Posterior cingulate gyrus (tissue), 11 donors: ENCODE data around the gene CEACAM19.
A peak's percentile ranks its signal among the peaks of the same experiment; 100 is the strongest.
"Not testable (repeated sequence)": the region's sequence is repeated elsewhere in the genome, so short reads cannot be mapped to it uniquely, and the experiment has no call there.

ENCODE experiments used
- DNase-seq, 10 donors: peaks; one replicate each; pipeline versions ENCODE4 v3.0.0 to v3.0.0-alpha.2; 2020 to 2021; ENCODE audit warnings: mixed read lengths in 3 of 10
- intact Hi-C: fragments of 100-400 bp; cut with DNase I; formaldehyde crosslinking; loops from one replicate; pipeline ENCODE4 v1.15.1; 2023

CEACAM19 gene

GRCh38 chr19:44668985-44669764 lies 2.1 kb upstream of the CEACAM19 start:
- DNase-seq = peak in 1 of 10 donors; percentile 32
- intact Hi-C loops = no loop called here

GRCh38 chr19:44670027-44670426 lies 1.3 kb upstream of the CEACAM19 start:
- DNase-seq = peak in 1 of 10 donors; percentile 20

GRCh38 chr19:44672226-44672625 lies 944 bp downstream of the CEACAM19 start:
- DNase-seq = peak in 1 of 10 donors; percentile 9
- intact Hi-C loops = no loop called here

More at GRCh38 chr19:44670027-44670426, 1.3 kb upstream of the CEACAM19 start:
- intact Hi-C loops = not testable (repeated sequence)

GRCh38 chr19:44673510-44673909 lies 2.2 kb downstream of the CEACAM19 start:
- peak in 1 of 10 donors; percentile 1 for DNase-seq
- intact Hi-C loops = no loop called here

- intact Hi-C loops = no loop called here
- peak in 1 of 10 donors; percentile 12 for DNase-seq
These were observed 4.2 kb downstream of the CEACAM19 start for GRCh38 chr19:44675521-44675920.

GRCh38 chr19:44677019-44677811 lies 5.9 kb downstream of the CEACAM19 start:
- intact Hi-C loops = no loop called here
- peak in 1 of 10 donors; percentile 7 for DNase-seq

GRCh38 chr19:44680536-44680935 lies 9.3 kb downstream of the CEACAM19 start:
- intact Hi-C loops = no loop called here
- DNase-seq = peak in 1 of 10 donors; percentile 44

GRCh38 chr19:44681992-44682790 lies 10.9 kb downstream of the CEACAM19 start:
- DNase-seq = peak in 2 of 10 donors; percentile 48 to 54
- intact Hi-C loops = no loop called here

GRCh38 chr19:44682807-44683206 lies 11.5 kb downstream of the CEACAM19 start:
- intact Hi-C loops = no loop called here
- DNase-seq = peak in 1 of 10 donors; percentile 45

- DNase-seq = peak in 2 of 10 donors; percentile 73
- intact Hi-C loops = no loop called here
These were observed 12.3 kb downstream of the CEACAM19 start for GRCh38 chr19:44683434-44684210.

- DNase-seq = peak in 2 of 10 donors; percentile 12 to 65
- intact Hi-C loops = not testable (repeated sequence)
These were observed 13.1 kb downstream of the CEACAM19 start for GRCh38 chr19:44684396-44684795.

GRCh38 chr19:44684892-44685863 lies 13.9 kb downstream of the CEACAM19 start:
- intact Hi-C loops = no loop called here
- peak in 2 of 10 donors; percentile 22 to 54 for DNase-seq

GRCh38 chr19:44685877-44686276 lies 14.6 kb downstream of the CEACAM19 start:
- DNase-seq = peak in 1 of 10 donors; percentile 20
- intact Hi-C loops = no loop called here

GRCh38 chr19:44686896-44687295 lies 15.6 kb downstream of the CEACAM19 start:
- intact Hi-C loops = no loop called here

GRCh38 chr19:44687888-44688287 lies 16.6 kb downstream of the CEACAM19 start:
- DNase-seq = no peak
- intact Hi-C loops = no loop called here

More at GRCh38 chr19:44686896-44687295, 15.6 kb downstream of the CEACAM19 start:
- peak in 1 of 10 donors; percentile 31 for DNase-seq

GRCh38 chr19:44689290-44690130 lies 18.2 kb downstream of the CEACAM19 start:
- intact Hi-C loops = loop anchor here (1.0 kb wide), 1 partner anchor 81 kb away; no protein-coding TSS in a partner anchor
- DNase-seq = peak; percentile 31 to 94 (median 66)

- intact Hi-C loops = no loop called here
- no peak for DNase-seq
These were observed 18.8 kb downstream of the CEACAM19 start for GRCh38 chr19:44690131-44690440.

GRCh38 chr19:44692379-44692721 lies 21.1 kb downstream of the CEACAM19 start:
- intact Hi-C loops = no loop called here
- DNase-seq = no peak
